Fibroblast of villous mesenchyme (primary cell): ENCODE results near the gene FKBP3. TPM values are rescaled to one million over a fixed set of nuclear protein-coding genes. Genes with fewer than 3 reads are reported as not detected.
"Not testable (repeated sequence)": the region's sequence is repeated elsewhere in the genome, so short reads cannot be mapped to it uniquely, and the experiment has no call there.

Experiments used
- DNase-seq: peaks from one replicate; pipeline ENCODE4 v3.0.0-alpha.2; 2010; ENCODE audit warnings: low read depth
- H3K4me3 ChIP-seq: 2 replicates; pipeline ENCODE4 v1.5.1; 2011; ENCODE audit warnings: low read depth, mild to moderate bottlenecking, low read length
- total RNA-seq: library from RNA; depleted of rRNA; stranded (reverse); fragments of >200 nt; gene quantifications from 2 replicates; pipeline ENCODE4 v1.2.3, GENCODE V29; 2012
- TF ChIP-seq, protein P1 (sequence below): IDR thresholded peaks from 2 replicates; pipeline ENCODE4 v1.5.1; 2012; ENCODE audit warnings: low read depth, mild to moderate bottlenecking, low read length; ENCODE audit not compliant: insufficient read depth

Gene FKBP3
- total RNA-seq, 1 donor, result 30.7 TPM

DNA sequence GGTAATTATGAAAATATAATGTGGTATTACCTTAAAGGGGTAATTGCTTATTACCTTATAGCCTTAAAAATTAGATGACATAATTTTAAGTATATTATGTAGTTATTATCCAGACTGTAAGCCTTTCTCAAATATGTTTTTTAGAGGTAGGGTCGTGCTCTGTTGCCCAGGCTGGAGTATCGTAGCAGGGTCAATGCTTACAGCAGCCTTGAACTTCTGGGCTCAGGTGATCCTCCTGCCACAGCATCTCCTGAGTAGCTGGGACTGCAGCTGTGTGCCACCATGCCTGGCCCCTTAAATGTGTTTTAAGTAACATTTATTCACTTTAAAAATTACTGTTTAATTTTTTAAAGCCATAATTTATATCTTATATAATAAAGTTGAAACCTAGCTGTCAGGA lies 40.0 kb downstream of the FKBP3 start:
- TF ChIP-seq, protein P1, sequence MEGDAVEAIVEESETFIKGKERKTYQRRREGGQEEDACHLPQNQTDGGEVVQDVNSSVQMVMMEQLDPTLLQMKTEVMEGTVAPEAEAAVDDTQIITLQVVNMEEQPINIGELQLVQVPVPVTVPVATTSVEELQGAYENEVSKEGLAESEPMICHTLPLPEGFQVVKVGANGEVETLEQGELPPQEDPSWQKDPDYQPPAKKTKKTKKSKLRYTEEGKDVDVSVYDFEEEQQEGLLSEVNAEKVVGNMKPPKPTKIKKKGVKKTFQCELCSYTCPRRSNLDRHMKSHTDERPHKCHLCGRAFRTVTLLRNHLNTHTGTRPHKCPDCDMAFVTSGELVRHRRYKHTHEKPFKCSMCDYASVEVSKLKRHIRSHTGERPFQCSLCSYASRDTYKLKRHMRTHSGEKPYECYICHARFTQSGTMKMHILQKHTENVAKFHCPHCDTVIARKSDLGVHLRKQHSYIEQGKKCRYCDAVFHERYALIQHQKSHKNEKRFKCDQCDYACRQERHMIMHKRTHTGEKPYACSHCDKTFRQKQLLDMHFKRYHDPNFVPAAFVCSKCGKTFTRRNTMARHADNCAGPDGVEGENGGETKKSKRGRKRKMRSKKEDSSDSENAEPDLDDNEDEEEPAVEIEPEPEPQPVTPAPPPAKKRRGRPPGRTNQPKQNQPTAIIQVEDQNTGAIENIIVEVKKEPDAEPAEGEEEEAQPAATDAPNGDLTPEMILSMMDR, result no peak
- no peak overlapping the region for H3K4me3 ChIP-seq
- DNase-seq, result no peak

DNA sequence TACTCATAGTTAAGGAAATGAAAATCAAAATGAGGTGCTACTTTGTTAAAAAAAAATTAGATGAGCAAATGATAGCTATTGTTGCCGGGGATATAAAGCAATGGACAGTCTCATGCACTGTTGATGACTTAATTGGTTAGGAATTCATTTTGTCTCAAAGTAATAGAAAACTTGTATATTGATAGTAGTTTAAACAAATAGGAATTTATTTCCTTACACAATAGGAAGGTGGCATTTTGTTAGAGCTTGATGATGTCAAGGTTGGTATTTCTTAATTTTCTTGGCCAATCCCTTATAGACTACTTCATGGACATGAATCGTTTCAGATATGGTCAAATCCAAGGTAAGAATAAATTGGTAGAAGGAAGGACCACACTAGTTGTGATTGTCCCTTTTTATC lies 42.6 kb downstream of the FKBP3 start:
- peak; percentile 16 for DNase-seq
- TF ChIP-seq, protein P1, result no peak
- H3K4me3 ChIP-seq, result no peak overlapping the region

GRCh38 chr14:45089813-45090212 lies 44.5 kb downstream of the FKBP3 start:
- no peak overlapping the region for H3K4me3 ChIP-seq
- TF ChIP-seq, protein P1, result no peak
- DNase-seq, result peak; percentile 18

GRCh38 chr14:45084946-45085346 lies 49.3 kb downstream of the FKBP3 start:
- H3K4me3 ChIP-seq, result peak overlapping the region; percentile 84
- TF ChIP-seq, protein P1, result no peak
- DNase-seq, result peak; percentile 76

- peak within 1 kb of the TSS; percentile 84 for H3K4me3 ChIP-seq
- TF ChIP-seq, protein P1, result no peak
- peak; percentile 91 for DNase-seq
Observed at GRCh38 chr14:45083976-45084722, 50.1 kb downstream of the FKBP3 start, which contains the start of gene PRPF39. TSS of gene PRPF39 (plus strand) at chr14:45084116. CDS start at chr14:45095240, 11,124 bp downstream.

DNA sequence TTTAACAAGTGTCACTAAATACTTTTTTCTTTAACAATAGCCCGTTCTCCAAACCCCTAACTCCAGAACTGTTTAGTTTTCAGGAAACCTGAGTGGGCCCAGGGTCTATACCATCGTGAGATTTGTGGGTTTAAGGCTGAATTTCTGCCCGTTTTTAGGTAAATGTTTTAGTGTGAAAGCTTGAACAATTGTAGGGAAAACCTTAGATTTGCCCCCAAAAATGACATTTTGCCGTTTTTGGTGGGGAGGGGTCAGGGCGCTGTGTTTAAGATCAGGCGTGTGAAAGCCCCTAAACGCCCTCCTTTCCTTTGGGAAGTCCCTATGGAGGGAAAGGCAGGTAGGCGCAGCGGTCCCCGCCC lies 50.7 kb downstream of the FKBP3 start:
- DNase-seq, result no peak
- H3K4me3 ChIP-seq, result peak overlapping the region; percentile 84
- TF ChIP-seq, protein P1, result no peak

- no peak for DNase-seq
- no peak overlapping the region for H3K4me3 ChIP-seq
- TF ChIP-seq, protein P1, result no peak
Observed at GRCh38 chr14:45082420-45082819, 51.9 kb downstream of the FKBP3 start.

- H3K4me3 ChIP-seq, DNase-seq: not testable (repeated sequence)
Observed at GRCh38 chr14:45081096-45081495, 53.2 kb downstream of the FKBP3 start.

DNA sequence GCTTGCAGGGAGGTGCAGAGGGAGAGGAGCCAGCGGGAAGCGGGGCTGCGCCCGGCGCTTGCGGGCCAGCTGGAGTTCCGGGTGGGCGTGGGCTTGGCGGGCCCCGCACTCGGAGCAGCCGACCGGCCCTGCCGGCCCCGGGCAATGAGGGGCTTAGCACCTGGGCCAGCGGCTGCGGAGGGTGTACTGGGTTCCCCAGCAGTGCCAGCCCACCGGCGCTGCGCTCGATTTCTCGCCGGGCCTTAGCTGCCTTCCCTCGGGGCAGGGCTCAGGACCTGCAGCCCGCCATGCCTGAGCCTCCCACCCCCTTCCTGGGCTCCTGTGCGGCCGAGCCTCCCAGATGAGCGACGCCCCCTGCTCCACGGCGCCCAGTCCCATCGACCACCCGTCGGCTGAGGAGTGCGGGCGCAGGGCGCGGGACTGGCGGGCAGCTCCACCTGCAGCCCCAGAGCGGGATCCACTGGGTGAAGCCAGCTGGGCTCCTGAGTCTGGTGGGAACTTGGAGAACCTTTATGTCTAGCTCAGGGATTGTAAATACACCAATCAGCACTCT lies 53.8 kb downstream of the FKBP3 start:
- H3K4me3 ChIP-seq, DNase-seq: not testable (repeated sequence)
